ENCODE data around the gene KRT39. TPM values are rescaled to one million over a fixed set of nuclear protein-coding genes. Genes with fewer than 3 reads are reported as not detected.

KRT39 gene
- total and polyA plus RNA-seq, 4 donors = not detected

DNA sequence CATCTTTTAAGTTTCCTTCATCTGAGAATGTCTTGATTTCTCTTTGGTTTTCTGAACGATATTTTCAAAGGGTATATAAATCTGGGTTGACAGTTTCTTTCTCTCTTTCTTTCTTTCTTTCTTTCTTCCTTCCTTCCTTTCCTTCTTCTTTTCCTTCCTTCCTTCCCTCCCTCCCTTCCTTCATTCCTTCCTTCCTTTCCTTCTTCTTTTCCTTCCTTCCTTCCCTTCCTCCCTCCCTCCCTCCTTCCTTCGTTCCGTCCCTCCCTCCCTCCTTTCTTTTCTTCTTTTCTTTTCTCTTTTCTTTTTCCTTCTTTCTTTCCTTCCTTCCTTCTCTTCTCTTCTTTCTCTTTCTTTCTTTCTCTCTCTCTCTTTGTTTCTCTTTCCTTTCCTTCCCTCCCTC, 7.6 kb upstream of the KRT39 start:
- no peak for DNase-seq
- no peak overlapping the region for H3K27ac ChIP-seq (ENCODE audit: low read depth in 1 of 2, low read length in 2 of 2)
- no peaks in the 10 kb centered on the region for H3K4me1 ChIP-seq (ENCODE audit: control insufficient read depth in 1 of 2, insufficient read depth in 2 of 2, low read length in 2 of 2)
- no peaks in the 10 kb centered on the region for H3K27me3 ChIP-seq (ENCODE audit: control insufficient read depth in 1 of 2, insufficient read depth in 2 of 2, low read length in 1 of 2)
- no peak for ATAC-seq (ENCODE audit: low FRiP score)
- intact Hi-C loops (cut with DNase I) = no loop called here
- H3K9me3 ChIP-seq (ENCODE audit: control insufficient read depth, low read length) = no peaks in the 10 kb centered on the region
- H3K4me3 ChIP-seq (ENCODE audit: low read length in 2 of 2) = no peak overlapping the region
- WGBS, 2 donors = 67 to 88% methylated on average over 3 of the region's 3 CpGs
- H3K36me3 ChIP-seq (ENCODE audit: control insufficient read depth in 1 of 2, insufficient read depth in 2 of 2, low read length in 1 of 2) = no peaks in the 10 kb centered on the region

DNA sequence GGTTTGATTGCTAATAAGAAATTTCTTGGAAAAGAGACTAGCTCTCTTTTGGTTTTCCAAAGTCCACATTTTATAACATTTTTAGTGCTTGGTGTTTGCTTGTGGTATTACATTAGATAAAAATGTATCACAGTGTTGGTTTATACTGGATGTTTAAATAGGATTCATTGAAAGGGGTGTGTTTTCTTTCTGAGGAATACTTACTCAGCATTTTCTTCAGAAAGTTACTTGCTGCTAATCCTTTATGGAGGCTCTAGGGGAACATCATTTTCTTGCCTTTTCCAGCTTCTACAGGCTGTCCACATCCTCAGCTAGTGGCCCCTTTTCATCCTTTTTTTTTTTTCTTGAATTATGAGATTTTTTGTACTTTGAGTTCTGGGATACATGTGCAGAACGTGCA, 834 bp upstream of the KRT39 start:
- 53 to 61% methylated on average over 1 of the region's 1 CpG for WGBS, 2 donors
- Histone ChIP-seq H3K36me3 (ENCODE audit: control insufficient read depth in 1 of 2, insufficient read depth in 2 of 2, low read length in 1 of 2) (no peaks in the 10 kb centered on the region), H3K27ac (ENCODE audit: low read depth in 1 of 2, low read length in 2 of 2) (no peak overlapping the region), H3K27me3 (ENCODE audit: control insufficient read depth in 1 of 2, insufficient read depth in 2 of 2, low read length in 1 of 2) (no peaks in the 10 kb centered on the region), H3K4me3 (ENCODE audit: low read length in 2 of 2) (no peak overlapping the region), H3K9me3 (ENCODE audit: control insufficient read depth, low read length) (no peaks in the 10 kb centered on the region), H3K4me1 (ENCODE audit: control insufficient read depth in 1 of 2, insufficient read depth in 2 of 2, low read length in 2 of 2) (no peaks in the 10 kb centered on the region)
- ATAC-seq (ENCODE audit: low FRiP score) = no peak
- intact Hi-C loops (cut with DNase I) = no loop called here
- DNase-seq = no peak

DNA sequence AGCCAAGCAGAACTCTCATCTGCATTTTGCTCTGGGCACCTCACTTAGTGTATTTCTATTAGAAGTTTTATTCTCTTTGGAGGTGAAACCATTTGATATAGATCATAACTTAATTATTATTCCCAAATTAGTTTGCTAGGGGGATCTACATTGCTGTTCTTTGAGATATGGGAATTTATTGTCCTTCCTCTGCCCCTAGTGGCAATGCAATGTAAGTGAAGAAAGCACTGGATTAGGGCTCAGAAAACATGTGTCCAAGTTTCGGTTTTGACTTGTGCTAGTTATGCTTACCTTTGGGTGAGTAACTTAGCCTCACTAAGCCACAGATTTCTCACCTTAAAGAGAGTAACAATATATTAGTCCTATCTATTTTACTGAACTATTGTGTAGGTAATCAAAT, 2.9 kb downstream of the KRT39 start:
- H3K4me1 ChIP-seq (ENCODE audit: control insufficient read depth in 1 of 2, insufficient read depth in 2 of 2, low read length in 2 of 2) = no peaks in the 10 kb centered on the region
- 37 to 57% methylated on average over 1 of the region's 1 CpG for WGBS, 2 donors
- no peaks in the 10 kb centered on the region for H3K36me3 ChIP-seq (ENCODE audit: control insufficient read depth in 1 of 2, insufficient read depth in 2 of 2, low read length in 1 of 2)
- H3K4me3 ChIP-seq (ENCODE audit: low read length in 2 of 2) = no peak overlapping the region
- H3K27me3 ChIP-seq (ENCODE audit: control insufficient read depth in 1 of 2, insufficient read depth in 2 of 2, low read length in 1 of 2) = peaks cover 0 to 2% of the 10 kb centered on the region in 2 donors
- no peaks in the 10 kb centered on the region for H3K9me3 ChIP-seq (ENCODE audit: control insufficient read depth, low read length)
- no peak for DNase-seq
- ATAC-seq (ENCODE audit: low FRiP score) = no peak
- H3K27ac ChIP-seq (ENCODE audit: low read depth in 1 of 2, low read length in 2 of 2) = no peak overlapping the region
- intact Hi-C loops (cut with DNase I) = no loop called here

DNA sequence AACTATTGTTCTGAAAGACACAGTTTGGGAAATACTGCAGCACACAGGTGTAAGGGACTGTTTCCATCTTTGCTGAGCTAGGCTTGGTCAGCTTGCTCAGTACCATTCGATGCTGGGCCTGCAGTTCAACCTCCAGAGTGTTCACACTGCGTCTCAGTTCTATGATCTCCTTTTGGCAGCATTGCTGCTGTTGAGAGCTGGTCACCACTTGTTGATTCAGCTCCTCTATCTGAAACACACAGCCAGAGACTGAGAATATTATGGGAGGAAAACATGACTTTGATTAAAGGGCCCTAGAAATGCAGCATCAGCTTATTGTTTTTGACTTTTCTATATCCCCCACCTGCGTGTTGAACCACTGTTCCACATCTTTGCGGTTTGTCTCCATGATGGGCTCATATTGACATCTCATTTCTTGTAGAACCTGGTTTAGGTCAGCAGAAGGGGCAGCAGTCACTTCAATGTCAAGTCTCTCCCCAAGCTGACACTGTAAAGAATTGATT, 4.6 kb downstream of the KRT39 start:
- no peak for ATAC-seq (ENCODE audit: low FRiP score)

DNA sequence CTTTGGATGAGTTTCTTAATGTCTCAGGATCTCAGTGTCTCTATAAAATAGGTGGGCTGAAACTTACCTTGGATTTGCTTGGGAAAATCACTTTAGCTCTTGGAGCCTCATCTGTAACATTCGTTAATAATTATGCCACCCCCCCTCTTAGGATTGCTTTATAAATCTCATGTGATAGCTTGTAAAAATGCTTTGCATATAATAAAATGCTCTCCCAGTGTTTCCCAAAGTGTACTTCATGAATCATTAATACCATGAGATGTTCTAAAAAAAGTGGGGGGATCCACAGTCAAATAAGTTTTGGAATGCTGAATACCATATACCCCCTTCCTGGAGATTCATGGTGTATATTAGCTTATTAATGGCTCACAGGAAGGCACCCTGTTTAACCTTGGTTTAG, 5.2 kb downstream of the KRT39 start:
- intact Hi-C loops (cut with DNase I) = no loop called here
- 83 to 88% methylated on average over 1 of the region's 1 CpG for WGBS, 2 donors
- no peak for ATAC-seq (ENCODE audit: low FRiP score)

More for the DNA sequence above, 4.6 kb downstream of the KRT39 start:
- WGBS, 2 donors = 80 to 88% methylated on average over 4 of the region's 4 CpGs
- H3K9me3 ChIP-seq (ENCODE audit: control insufficient read depth, low read length) = no peaks in the 10 kb centered on the region
- no peak for DNase-seq
- no peaks in the 10 kb centered on the region for H3K36me3 ChIP-seq (ENCODE audit: control insufficient read depth in 1 of 2, insufficient read depth in 2 of 2, low read length in 1 of 2)
- intact Hi-C loops (cut with DNase I) = no loop called here
- H3K4me1 ChIP-seq (ENCODE audit: control insufficient read depth in 1 of 2, insufficient read depth in 2 of 2, low read length in 2 of 2) = no peaks in the 10 kb centered on the region
- H3K4me3 ChIP-seq (ENCODE audit: low read length in 2 of 2) = no peak overlapping the region
- H3K27ac ChIP-seq (ENCODE audit: low read depth in 1 of 2, low read length in 2 of 2) = no peak overlapping the region
- peaks cover 0 to 2% of the 10 kb centered on the region in 2 donors for H3K27me3 ChIP-seq (ENCODE audit: control insufficient read depth in 1 of 2, insufficient read depth in 2 of 2, low read length in 1 of 2)

DNA sequence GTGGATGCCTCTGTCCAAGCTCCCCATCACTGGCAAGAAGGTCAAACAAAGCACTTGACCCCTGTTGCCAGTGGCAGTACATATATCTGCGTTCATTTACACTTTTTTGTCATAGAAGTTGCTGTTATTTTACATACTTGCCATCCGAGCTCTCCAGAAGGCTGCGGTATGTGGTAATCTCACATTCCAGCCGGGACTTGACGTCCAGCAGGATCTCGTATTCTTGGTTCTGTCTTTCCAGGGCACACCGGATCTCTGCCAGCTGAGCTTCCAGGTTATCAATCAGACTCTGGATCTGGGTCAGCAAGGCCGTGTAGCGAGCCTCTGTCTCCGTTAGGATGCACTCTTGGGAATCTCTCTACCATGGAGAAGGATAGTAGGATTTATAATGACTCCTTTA, 6.6 kb downstream of the KRT39 start:
- WGBS, 2 donors = 23 to 32% methylated on average over 10 of the region's 10 CpGs
- no peaks in the 10 kb centered on the region for H3K9me3 ChIP-seq (ENCODE audit: control insufficient read depth, low read length)

More for the DNA sequence above, 5.2 kb downstream of the KRT39 start:
- no peak for DNase-seq
- Histone ChIP-seq H3K4me1 (ENCODE audit: control insufficient read depth in 1 of 2, insufficient read depth in 2 of 2, low read length in 2 of 2) (no peaks in the 10 kb centered on the region), H3K27ac (ENCODE audit: low read depth in 1 of 2, low read length in 2 of 2) (no peak overlapping the region), H3K36me3 (ENCODE audit: control insufficient read depth in 1 of 2, insufficient read depth in 2 of 2, low read length in 1 of 2) (no peaks in the 10 kb centered on the region), H3K4me3 (ENCODE audit: low read length in 2 of 2) (no peak overlapping the region), H3K27me3 (ENCODE audit: control insufficient read depth in 1 of 2, insufficient read depth in 2 of 2, low read length in 1 of 2) (peaks cover 0 to 2% of the 10 kb centered on the region in 2 donors), H3K9me3 (ENCODE audit: control insufficient read depth, low read length) (no peaks in the 10 kb centered on the region)

DNA sequence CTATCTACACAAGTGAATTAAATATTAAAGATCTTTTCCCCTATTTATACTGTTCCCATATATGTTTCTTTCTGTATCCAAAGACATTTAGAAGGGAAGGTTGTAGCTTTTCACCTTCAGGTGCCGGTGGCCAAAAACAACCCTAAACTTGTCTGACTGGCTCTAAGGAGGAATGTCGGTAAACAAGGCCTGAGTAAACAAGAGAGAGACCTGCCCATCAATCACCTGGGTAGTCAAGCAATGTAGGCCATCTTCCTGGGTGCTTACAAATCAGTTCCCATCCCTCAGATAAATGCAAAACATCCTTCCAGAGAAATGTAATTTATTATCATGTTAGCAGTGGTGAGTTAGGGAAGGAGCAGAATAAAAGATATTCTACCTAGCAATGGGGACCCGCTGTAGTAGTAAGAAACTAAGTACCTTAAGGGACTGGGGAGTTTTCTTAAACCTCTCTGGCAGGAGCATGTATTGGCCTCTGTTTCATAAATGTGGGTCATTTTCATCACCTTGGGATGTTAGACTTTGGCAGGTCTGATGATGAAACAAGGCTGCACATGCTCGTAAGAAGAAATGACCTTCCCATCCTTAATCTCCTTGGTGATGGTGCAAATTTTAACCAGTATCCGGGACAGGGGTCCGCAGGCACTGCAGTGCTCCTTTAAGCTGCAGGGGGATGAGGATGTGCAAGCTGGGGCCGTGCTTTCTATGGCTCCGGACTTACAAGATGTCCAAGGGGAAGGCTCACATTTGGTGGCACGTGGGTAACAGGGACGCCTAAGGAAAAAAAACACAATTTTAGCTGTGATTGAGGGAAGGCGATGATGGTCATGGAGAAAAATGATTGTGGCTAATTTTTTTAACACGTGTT, 8.4 kb downstream of the KRT39 start:
- intact Hi-C loops (cut with DNase I) = no loop called here
- DNase-seq (no peak), ATAC-seq (ENCODE audit: low FRiP score) (no peak)
- H3K27me3 ChIP-seq (ENCODE audit: control insufficient read depth in 1 of 2, insufficient read depth in 2 of 2, low read length in 1 of 2) = peaks cover 0 to 2% of the 10 kb centered on the region in 2 donors
- H3K9me3 ChIP-seq (ENCODE audit: control insufficient read depth, low read length) = no peaks in the 10 kb centered on the region
- H3K27ac ChIP-seq (ENCODE audit: low read depth in 1 of 2, low read length in 2 of 2) = no peak overlapping the region
- no peaks in the 10 kb centered on the region for H3K36me3 ChIP-seq (ENCODE audit: control insufficient read depth in 1 of 2, insufficient read depth in 2 of 2, low read length in 1 of 2)
- 48 to 66% methylated on average over 12 of the region's 12 CpGs for WGBS, 2 donors
- H3K4me1 ChIP-seq (ENCODE audit: control insufficient read depth in 1 of 2, insufficient read depth in 2 of 2, low read length in 2 of 2) = no peaks in the 10 kb centered on the region
- H3K4me3 ChIP-seq (ENCODE audit: low read length in 2 of 2) = no peak overlapping the region

More for the DNA sequence above, 6.6 kb downstream of the KRT39 start:
- Histone ChIP-seq H3K4me1 (ENCODE audit: control insufficient read depth in 1 of 2, insufficient read depth in 2 of 2, low read length in 2 of 2) (no peaks in the 10 kb centered on the region), H3K27ac (ENCODE audit: low read depth in 1 of 2, low read length in 2 of 2) (no peak overlapping the region), H3K36me3 (ENCODE audit: control insufficient read depth in 1 of 2, insufficient read depth in 2 of 2, low read length in 1 of 2) (no peaks in the 10 kb centered on the region), H3K4me3 (ENCODE audit: low read length in 2 of 2) (no peak overlapping the region), H3K27me3 (ENCODE audit: control insufficient read depth in 1 of 2, insufficient read depth in 2 of 2, low read length in 1 of 2) (peaks cover 0 to 2% of the 10 kb centered on the region in 2 donors)
- intact Hi-C loops (cut with DNase I) = no loop called here
- no peak for ATAC-seq (ENCODE audit: low FRiP score)
- DNase-seq = no peak

DNA sequence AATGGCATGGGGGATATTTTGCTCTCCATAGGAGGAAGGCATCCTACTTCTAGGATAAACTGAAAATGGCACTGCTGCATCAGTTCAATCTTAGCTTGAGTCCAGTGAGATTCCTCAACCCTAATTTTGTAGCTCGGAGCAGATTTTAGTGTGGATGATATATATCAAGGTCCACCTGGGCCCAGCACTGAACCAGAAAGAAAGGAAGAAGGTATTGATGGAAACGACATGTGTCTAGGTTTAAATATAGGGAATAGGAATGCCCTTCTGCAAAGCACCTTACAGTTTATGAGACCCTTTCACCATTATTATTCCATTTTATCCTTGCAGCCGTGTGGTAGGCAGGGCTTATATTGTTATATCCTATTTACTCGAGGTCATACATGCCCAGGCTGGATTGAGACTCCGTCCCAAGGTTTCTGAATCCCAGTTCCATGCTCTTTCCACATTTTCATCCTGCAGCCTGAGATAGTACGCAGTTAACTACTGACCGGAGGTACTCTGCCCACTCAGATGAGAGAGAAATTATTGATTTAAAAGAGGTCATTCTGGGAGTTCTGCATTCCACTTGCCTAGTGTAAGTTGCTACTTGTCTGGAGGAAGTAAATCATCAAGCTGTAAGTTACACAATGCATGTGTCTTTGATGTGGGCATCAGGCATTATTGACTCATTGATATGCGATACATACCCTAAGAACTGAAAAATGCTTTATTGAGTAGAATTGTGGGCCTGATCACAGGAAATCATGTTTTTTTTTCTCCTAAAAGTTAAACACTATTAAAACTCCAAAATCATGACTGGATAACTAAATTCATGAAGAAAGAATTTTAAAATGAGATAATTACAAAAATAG, 10.1 kb downstream of the KRT39 start:
- H3K27ac ChIP-seq (ENCODE audit: low read depth in 1 of 2, low read length in 2 of 2) = no peak overlapping the region
- no peaks in the 10 kb centered on the region for H3K9me3 ChIP-seq (ENCODE audit: control insufficient read depth, low read length)
- ATAC-seq (ENCODE audit: low FRiP score) = no peak
- WGBS, 2 donors = 58 to 68% methylated on average over 8 of the region's 8 CpGs
- no peak for DNase-seq
- no peaks in the 10 kb centered on the region for H3K36me3 ChIP-seq (ENCODE audit: control insufficient read depth in 1 of 2, insufficient read depth in 2 of 2, low read length in 1 of 2)
- H3K4me3 ChIP-seq (ENCODE audit: low read length in 2 of 2) = no peak overlapping the region
- intact Hi-C loops (cut with DNase I) = no loop called here
- H3K4me1 ChIP-seq (ENCODE audit: control insufficient read depth in 1 of 2, insufficient read depth in 2 of 2, low read length in 2 of 2) = no peaks in the 10 kb centered on the region
- peaks cover 0 to 2% of the 10 kb centered on the region in 2 donors for H3K27me3 ChIP-seq (ENCODE audit: control insufficient read depth in 1 of 2, insufficient read depth in 2 of 2, low read length in 1 of 2)
